SIG-M5 treated with dmso at 0.1 percent for 504 hours (cell line): ENCODE measurements around the gene ETAA1.

Experiments used
- DNase-seq: peaks from one replicate; lab custom pipeline; 2025; ENCODE audit not compliant: unreplicated experiment; lab: John Stamatoyannopoulos, UW

The ETAA1 gene

DNA sequence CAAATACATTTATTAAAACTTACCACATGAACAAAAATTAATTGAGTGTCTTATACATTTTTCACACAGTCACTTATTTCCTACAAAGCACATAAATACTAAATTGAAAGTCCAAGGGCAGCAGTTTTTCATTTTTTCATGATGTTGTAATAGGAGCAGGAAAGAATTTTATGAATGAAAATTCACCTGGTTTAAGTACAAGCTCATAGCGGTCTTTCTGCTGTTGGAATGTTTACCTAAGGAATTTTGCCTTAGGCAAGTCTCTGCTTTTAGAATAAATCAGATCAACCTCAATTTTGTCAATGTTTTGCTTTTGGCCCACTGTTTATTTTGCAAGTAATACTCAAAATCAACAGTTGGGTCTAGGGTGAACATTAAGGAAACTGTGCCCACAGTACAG, 40.0 kb downstream of the ETAA1 start:
- DNase-seq: no peak

DNA sequence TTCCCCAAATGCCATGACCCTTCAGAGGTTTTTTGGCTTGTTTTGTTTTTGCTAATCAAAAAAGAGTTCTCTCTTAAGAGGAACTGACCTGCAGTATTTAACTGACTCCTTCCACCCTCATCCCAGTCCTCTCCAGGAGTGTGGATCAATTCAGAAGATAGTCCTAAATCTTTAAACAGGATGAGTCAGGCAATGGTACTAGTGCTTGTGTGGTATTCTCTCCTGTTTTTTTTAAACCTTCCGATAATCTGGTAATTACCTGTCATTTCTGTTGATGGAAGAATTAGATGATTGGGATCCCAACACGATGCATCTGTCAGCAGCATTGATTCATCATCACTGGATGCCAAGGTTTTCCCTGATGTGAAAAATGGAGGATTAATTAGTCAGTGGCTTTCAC, 41.2 kb downstream of the ETAA1 start:
- DNase-seq: no peak

DNA sequence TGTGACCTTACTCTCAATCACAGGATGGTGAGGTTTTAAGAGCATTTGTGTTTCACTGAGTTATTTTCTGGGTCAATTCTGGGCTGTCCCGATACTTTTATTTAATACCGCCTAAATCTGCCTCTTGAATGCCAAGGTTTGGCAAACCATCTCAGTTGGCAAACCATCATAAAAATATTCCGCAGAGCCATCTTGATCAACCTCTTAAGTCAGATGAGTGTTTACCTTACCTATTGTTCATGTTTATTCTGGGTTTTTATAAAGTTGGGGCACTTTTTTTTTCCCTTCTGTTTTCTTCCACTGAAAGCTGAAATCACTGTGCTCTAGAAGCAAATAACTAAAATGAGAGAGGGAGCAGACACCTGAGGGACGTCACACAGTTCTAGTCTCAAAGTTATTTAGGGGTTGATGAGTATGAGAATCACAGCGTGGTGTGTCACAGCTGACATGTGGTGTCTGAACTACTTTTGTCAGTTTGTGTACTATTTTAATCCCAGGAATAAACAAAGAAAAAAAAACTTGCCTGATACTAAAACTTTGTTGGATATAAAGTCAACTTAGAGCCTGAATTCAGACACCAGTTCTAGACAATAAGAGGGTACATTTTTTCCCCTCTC, 48.6 kb downstream of the ETAA1 start:
- no peak for DNase-seq

DNA sequence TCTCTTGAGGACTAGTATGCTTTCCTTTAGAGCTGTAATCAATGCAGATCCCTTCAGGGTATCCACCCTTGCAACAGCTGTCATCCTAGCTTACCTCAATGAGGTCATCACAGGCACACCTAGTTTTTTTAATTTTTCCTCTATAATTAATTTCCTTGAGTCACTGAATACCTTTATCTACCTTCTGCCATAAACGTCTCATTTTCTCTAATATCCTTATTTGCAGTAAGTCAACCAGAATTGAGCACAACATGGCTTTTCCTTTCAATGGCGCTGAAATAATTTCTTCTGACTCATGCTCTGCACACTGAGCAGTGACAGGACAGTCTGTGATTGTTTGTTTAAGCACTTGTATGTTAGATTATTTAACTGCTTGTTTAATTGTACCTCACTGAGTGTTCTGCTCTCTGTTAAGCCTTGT, 49.4 kb downstream of the ETAA1 start:
- no peak for DNase-seq

DNA sequence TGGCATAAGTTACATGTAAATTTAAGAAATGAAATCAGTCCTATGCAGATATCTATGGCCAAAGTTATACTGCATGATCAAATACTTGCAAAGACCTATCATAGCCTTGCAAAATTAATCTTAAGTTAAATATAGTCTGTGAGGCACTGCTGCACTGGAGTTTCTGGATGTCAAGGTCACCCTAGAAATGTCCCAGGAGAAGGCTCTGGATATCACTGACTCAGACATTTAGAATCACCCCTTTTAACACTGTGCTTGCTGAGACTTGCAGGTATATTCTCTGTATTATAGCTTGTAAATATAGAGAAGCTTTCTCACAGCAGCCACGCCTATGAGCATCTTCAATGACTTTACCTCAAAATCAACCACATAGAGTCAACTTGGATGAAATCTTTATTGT, 51.5 kb downstream of the ETAA1 start:
- DNase-seq: no peak

DNA sequence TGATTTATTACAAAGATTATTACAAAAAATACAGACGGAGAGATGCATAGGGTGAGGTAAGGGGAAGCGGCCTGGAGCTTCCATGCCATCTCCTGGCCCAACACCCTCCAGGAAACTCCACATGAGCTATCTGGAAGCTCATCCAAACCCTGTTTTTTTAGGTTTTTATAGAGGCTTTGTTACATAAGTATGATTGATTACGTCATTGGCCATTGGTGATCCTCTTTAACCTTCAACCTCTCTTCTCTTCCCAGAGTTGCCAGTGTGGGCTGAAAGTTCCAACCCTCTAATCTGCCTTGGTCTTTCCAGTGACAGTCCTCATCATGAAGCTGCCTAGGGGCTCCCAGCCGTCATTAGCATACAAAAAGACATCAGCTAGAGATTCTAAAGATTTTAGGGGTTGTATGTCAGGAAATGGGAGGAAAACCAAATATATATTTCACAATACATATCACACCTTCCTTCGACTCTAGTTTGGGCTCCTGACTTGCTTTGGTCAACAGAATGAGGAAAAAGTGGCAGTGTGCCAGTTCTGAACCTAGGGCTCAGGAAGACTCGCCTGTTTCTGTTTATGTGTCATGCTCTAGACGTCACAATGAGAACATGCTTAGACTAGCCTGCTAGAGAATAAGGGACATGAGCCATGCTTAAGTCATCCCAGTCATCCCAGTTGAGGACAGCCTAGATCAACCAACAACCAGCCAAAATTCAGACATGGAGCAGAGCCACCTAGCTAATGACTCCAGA, 54.1 kb downstream of the ETAA1 start:
- DNase-seq: no peak

DNA sequence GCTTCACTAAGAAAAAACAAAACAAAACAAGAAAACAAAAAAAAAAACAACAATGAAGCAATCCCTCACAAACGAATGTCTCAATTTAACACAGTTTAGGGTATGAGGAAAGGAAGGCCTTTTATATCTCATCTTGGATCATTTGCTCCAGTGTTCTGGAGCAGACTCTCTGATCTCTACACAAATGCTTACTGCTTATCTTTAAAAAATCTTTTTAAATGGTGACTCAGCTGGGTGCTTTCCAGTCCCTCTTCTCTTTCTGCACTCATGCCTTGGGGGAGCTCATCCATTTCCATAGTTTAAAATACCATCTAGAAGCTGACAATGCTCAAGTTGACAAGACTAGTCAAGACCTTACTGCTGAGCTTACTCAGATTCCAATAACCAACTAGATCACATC, 56.2 kb downstream of the ETAA1 start:
- no peak for DNase-seq

DNA sequence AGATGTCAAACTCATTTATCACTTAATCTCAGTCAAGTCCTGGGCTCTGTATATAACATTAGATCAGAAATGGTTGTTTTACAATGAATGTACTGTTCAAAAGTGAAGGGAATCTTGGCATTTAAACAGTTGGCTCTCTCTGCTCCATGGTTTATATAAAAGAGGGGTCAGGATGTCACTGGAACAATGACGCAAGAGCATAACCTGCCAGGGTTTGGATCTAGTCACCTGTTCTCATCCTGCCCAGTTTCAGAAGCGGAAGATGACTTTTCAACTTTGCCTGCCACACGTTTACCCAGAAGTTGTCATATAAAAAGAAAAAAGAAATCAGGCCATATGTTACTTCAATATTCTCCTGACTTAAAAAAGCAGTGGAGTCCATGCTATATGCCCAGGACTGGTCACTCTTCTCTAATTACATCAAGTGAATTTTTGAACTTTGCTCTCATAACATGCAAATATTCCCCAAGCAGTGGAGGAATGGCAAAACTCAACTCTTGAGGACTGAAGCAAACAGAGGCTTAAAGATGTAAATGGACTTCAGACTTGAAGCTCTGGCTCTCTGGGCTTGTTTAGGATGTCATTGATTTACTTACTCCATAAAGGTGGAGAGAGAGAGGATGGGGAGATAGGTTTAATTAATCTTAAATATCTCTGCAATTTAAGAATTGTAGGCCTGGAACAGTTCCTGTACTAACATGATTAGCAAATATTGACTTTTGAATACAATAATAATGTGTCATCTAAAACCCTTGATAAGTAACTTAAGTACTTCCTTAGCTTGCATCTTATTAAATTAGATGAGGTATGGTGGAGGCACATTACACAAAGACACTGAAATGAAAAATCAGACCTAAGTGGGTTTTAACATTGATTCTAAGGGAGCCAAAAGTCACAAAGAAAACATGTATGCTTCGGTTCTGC, 58.3 kb downstream of the ETAA1 start:
- no peak for DNase-seq

DNA sequence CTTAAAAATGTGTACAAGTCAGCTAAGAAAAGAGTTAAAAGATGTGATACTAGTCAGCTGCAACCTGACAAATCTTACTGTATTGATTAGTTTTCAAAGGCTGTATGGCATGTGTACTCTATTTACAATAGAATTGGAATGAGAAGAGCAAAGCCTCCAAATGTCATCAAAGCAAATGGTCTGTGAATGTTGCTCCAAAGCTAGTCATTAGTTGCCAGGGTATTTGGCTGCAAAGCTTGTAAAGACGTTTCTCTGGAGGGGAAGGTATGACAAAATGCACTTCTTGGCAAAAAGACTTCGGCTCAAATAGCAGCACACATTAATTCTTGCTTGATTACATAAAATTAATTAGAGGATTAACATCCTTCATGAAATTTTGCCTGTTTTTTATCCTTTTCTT, 59.3 kb downstream of the ETAA1 start:
- no peak for DNase-seq

DNA sequence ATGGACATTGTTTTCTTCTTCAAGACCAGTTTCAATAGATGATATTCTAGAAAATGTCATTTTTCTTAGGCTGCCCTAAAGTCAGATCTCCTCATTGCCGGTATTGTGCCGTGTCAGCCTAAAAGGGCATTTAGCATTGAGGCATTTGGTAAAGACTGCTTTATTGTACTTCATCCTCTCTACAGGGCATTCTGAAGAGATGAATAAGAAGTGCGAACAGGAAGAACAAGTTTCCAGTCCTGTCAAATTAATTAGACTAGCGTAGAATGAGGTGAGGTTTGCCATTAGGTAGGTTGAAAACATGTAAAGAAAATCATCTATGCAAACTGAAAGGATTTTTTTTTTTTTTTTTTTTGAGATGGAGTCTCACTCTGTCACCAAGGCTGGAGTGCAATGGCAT, 60.6 kb downstream of the ETAA1 start:
- no peak for DNase-seq

DNA sequence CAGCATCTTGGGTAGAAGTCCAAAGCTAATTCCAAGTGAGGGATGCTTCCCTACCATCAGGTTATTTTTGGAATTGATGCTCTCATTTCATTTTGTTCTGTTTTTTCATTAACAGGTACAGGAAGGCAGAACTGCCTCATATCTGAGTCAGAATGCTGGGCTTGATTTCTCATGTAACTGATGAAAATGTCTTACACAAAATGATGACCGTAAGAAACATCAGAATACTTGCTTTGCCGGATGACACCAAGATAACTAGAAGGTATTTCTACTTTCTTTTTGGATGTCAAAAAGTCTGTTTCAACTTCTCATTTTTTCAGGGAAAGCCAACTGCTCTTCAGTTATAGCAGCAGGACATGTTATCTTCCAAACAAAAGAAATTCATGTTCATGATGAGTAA, 62.6 kb downstream of the ETAA1 start:
- no peak for DNase-seq
